Tibial artery (tissue), 4 donors: ENCODE measurements around the gene VTI1B.

ENCODE experiments used
- DNase-seq, 2 donors: peaks; one replicate each; pipeline ENCODE4 v3.0.0-alpha.2; 2019
- H3K27ac ChIP-seq, 2 donors: fragments of 200-600 bp; sonication (generic) in 1 of 2; 1 replicate in 1 of 2; 2 replicates in 1 of 2; pipeline ENCODE4 v1.5.1; 2018 to 2019; ENCODE audit warnings: mild to moderate bottlenecking in 1 of 2
- H3K27me3 ChIP-seq, 2 donors: fragments of 200-600 bp; sonication (generic) in 1 of 2; one replicate each; pipeline versions ENCODE4 v1.5.1 to v1.6.0; 2016 to 2019
- H3K36me3 ChIP-seq, 3 donors: fragments of 200-600 bp; sonication (generic) in 2 of 3; one replicate each; pipeline ENCODE4 v1.5.1; 2016 to 2019; ENCODE audit warnings: mild to moderate bottlenecking in 2 of 3
- H3K4me1 ChIP-seq, 4 donors: fragments of 200-600 bp; sonication (generic) in 2 of 4; 1 replicate in 3 of 4; 2 replicates in 1 of 4; pipeline ENCODE4 v1.5.1; 2016 to 2019
- H3K4me3 ChIP-seq, 2 donors: fragments of 200-600 bp; sonication (generic) in 1 of 2; 1 replicate in 1 of 2; 2 replicates in 1 of 2; pipeline ENCODE4 v1.5.1; 2018 to 2019; ENCODE audit warnings: mild to moderate bottlenecking in 2 of 2
- H3K9me3 ChIP-seq, 3 donors: fragments of 200-600 bp; sonication (generic) in 1 of 3; one replicate each; pipeline ENCODE4 v1.5.1; 2016 to 2019
- CTCF ChIP-seq, 2 experiments: fragments of 200-600 bp in 1 of 2; fragments of 450-650 bp in 1 of 2; IDR thresholded peaks; one replicate each; pipeline ENCODE4 v1.5.1; 2017 to 2019; ENCODE audit warnings: antibody characterized with exemption in 2 of 2, mild to moderate bottlenecking in 1 of 2, moderate library complexity in 1 of 2
- intact Hi-C: fragments of 100-400 bp; cut with DNase I; formaldehyde crosslinking; loops from one replicate; pipeline ENCODE4 v1.15.0; 2023; ENCODE audit warnings: low total_unique reads

The VTI1B gene

GRCh38 chr14:67644428-67644827, 30.0 kb downstream of the VTI1B start:
- H3K27ac ChIP-seq: no peak overlapping the region
- DNase-seq: no peak
- no peaks in the 10 kb centered on the region for H3K9me3 ChIP-seq
- no peaks in the 10 kb centered on the region for H3K27me3 ChIP-seq
- no peak overlapping the region for H3K4me3 ChIP-seq
- H3K36me3 ChIP-seq: peaks cover 19 to 40% (median 28%) of the 10 kb centered on the region in 3 donors
- intact Hi-C loops: no loop called here
- no peak for TF ChIP-seq CTCF (IDR thresholded peaks at IDR 0.05)
- H3K4me1 ChIP-seq: no peaks in the 10 kb centered on the region

GRCh38 chr14:67643713-67644112, 30.7 kb downstream of the VTI1B start:
- no peak for TF ChIP-seq CTCF (IDR thresholded peaks at IDR 0.05)
- no peaks in the 10 kb centered on the region for H3K27me3 ChIP-seq
- H3K4me3 ChIP-seq: no peak overlapping the region
- no peak for DNase-seq
- no peaks in the 10 kb centered on the region for H3K4me1 ChIP-seq
- H3K36me3 ChIP-seq: peaks cover 13 to 33% (median 21%) of the 10 kb centered on the region in 3 donors
- H3K27ac ChIP-seq: no peak overlapping the region
- intact Hi-C loops: no loop called here
- H3K9me3 ChIP-seq: no peaks in the 10 kb centered on the region

GRCh38 chr14:67641902-67642749, 32.3 kb downstream of the VTI1B start:
- Histone ChIP-seq H3K4me1 (no peaks in the 10 kb centered on the region), H3K36me3 (peaks cover under 1 to 17% (median 5%) of the 10 kb centered on the region in 3 donors), H3K4me3 (no peak overlapping the region), H3K27me3 (no peaks in the 10 kb centered on the region), H3K9me3 (no peaks in the 10 kb centered on the region), H3K27ac (no peak overlapping the region)
- no peak for DNase-seq
- intact Hi-C loops: no loop called here
- no peak for TF ChIP-seq CTCF (IDR thresholded peaks at IDR 0.05)

GRCh38 chr14:67641480-67641879, 33.0 kb downstream of the VTI1B start:
- no peak overlapping the region for H3K4me3 ChIP-seq
- no peaks in the 10 kb centered on the region for H3K27me3 ChIP-seq
- H3K9me3 ChIP-seq: no peaks in the 10 kb centered on the region
- no peak overlapping the region for H3K27ac ChIP-seq
- no peaks in the 10 kb centered on the region for H3K4me1 ChIP-seq
- no peak for TF ChIP-seq CTCF (IDR thresholded peaks at IDR 0.05)
- H3K36me3 ChIP-seq: peaks cover 0 to 11% (median 0%) of the 10 kb centered on the region in 3 donors
- intact Hi-C loops: no loop called here
- no peak for DNase-seq

- Histone ChIP-seq H3K9me3 (no peaks in the 10 kb centered on the region), H3K36me3 (peaks cover 0 to 5% (median 0%) of the 10 kb centered on the region in 3 donors), H3K27ac (no peak overlapping the region), H3K27me3 (no peaks in the 10 kb centered on the region), H3K4me3 (no peak overlapping the region), H3K4me1 (no peaks in the 10 kb centered on the region)
- no peak for TF ChIP-seq CTCF (IDR thresholded peaks at IDR 0.05)
- intact Hi-C loops: no loop called here
- DNase-seq: no peak
Observed at GRCh38 chr14:67638642-67639041, 35.8 kb downstream of the VTI1B start.
